ENCODE data around the gene BCL2.
"Not testable (repeated sequence)": the region's sequence is repeated elsewhere in the genome, so short reads cannot be mapped to it uniquely, and the experiment has no call there.

The BCL2 gene

DNA sequence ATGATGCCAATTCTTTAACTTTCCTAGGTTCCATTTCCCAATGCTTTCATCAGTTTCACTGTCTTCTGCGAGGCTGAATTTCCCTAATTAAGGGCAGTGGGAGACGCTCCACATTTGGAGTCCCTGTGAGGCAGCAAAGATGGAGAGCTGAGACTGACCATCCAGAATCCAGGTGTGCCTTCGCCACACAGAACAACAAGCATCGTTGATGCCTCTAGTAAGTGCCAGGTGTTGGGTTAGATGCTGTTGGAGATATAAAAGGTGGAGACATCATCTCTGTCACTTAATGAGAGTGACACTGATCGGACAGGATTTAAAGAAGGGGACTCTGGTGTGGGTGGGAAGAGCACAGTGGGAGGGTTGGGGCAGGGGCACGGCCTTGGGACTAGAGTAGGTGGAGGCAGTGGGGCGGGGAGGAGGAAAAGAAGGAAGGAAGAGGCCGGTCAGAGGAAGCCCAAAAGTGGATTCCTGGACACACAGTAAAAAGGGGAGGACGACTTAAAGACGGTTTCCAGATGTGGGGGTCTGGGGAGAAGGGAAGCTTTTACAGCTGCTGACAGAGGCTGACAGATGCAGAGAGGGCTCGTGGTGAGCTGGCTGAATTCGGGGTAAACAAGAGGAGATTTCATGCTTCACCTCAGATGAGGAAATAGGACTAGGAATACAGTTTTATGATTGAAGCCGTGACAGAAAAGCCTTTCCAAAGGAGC lies 113.0 kb downstream of the BCL2 start:
- no peak for DNase-seq (ENCODE audit: low read depth in 2 of 2, low spot score in 1 of 2)

DNA sequence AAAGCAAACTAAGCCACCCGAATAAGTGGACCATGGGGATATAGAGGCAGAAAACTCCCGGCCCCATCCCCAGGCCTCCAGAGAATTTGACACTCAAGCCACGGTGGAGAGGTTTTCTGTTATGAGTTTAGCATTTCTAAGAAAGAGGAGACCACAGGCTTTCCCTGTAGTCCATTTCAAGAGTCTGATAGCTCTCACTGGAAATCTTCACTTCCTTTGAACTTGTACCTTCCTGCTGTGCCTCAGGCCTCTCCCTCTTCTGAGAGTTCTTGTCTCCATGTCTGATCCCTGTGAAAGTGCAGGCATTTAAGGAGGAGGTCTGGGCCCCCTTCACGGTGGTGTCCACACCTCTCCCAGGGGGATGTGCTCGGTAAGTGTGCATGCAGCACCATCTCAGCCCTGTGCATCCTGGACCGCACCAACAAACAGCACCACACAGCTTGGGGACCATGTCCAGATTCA lies 113.7 kb downstream of the BCL2 start:
- no peak for DNase-seq (ENCODE audit: low read depth in 2 of 2, low spot score in 1 of 2)

DNA sequence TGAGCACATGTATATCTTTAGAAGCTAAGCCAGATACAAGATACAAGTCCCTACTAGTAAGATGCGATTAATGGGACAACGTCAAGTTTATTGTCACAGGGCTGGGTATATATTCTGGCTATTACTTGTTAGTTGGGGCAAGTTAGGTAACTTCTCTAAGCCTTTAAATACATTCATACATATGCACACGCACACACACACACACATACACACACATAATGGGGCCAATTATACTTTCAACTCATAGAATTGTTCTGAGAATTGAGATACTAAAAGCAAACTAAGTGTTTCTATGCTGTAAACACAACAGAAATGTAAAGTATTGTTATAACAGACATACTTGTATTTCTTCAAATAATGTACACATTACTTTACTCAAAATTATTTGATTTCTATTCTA lies 116.1 kb downstream of the BCL2 start:
- no peak for DNase-seq (ENCODE audit: low read depth in 2 of 2, low spot score in 1 of 2)

DNA sequence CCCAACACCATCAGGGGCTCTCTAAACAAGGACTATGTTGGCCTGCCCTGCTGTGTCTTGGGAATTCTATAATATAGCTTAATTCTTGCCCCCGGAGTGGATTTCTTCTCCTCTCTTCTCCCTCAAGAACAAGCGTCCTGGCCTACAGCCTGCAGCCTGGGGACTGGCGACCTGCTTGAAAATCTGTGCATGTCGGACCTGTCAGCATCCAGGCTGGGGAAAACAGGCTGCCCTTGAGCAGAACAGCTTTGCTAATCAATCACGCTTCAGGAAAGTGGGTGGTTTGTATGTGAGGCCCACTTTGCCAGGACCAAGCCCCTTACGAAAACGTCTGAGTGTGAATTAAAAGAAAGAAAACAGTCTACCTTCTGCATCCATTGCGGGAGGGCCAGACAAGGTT lies 116.7 kb downstream of the BCL2 start:
- DNase-seq (ENCODE audit: low read depth in 2 of 2, low spot score in 1 of 2), result no peak

DNA sequence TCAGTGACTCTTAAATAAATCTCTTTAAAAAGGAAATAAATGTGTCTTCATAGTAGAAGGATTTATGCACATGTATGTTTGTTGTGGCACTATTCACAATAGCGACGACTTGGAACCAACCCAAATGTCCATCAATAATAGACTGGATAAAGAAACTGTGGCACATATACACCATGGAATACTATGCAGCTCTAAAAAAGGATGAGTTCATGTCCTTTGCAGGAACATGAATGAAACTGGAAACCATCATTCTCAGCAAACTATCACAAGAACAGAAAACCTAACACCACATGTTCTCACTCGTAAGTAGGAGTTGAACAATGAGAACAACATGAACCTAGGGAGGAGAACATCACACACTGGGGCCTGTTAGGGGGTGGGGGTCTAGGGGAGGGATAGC lies 118.1 kb downstream of the BCL2 start:
- DNase-seq (ENCODE audit: low read depth in 2 of 2, low spot score in 1 of 2), result not testable (repeated sequence)

DNA sequence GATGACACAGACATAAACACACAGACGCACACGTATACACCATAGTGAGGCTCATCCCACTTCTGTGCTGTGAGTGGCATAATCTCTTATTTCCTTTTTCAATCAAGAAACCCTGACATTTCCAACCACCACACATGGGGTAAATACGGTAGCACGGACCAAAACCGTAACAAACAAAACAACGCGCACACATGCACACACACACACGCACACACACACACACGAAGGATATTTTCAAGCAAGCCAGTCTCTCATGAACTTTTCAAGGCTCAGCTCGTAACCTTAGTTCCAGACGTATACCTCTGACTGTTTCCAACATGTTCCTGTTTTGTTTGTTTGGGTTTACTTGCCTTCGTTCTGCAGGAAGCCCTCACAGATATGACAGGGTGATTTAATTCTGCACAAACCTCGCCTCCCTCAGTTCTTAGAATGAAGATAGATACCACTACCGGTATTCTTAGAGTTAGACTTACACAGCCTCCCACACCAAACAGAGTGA lies 119.8 kb downstream of the BCL2 start:
- DNase-seq (ENCODE audit: low read depth in 2 of 2, low spot score in 1 of 2), result no peak

DNA sequence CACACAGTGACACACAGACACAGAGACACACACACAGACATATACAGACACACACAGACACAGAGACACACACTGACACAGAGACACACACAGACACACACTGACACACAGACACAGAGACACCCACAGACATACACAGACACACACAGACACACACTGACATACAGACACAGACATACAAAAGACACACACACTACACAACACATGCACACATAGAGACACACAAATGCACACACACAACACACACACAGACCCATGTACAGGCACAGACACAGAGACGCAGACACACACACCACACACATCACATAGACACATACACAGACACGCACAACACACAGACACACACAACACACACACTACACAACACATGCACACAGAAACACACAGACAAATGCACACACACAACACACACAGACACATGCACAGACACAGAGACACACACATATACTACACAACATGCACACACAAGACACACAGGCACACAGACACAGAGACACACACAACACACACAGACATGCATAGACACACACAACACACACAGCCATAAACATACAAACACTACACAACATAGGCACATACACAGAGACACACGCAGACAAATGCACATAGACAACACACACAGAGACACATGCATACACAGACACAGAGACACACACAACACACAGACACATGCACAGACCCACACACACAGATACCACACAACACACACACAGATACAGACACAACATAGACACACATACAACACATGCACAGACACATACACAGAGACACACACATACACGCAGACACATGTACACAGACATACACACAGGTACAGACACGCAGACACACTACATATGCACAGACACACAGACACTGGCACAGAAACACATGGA lies 120.5 kb downstream of the BCL2 start:
- no peak for DNase-seq (ENCODE audit: low read depth in 2 of 2, low spot score in 1 of 2)

DNA sequence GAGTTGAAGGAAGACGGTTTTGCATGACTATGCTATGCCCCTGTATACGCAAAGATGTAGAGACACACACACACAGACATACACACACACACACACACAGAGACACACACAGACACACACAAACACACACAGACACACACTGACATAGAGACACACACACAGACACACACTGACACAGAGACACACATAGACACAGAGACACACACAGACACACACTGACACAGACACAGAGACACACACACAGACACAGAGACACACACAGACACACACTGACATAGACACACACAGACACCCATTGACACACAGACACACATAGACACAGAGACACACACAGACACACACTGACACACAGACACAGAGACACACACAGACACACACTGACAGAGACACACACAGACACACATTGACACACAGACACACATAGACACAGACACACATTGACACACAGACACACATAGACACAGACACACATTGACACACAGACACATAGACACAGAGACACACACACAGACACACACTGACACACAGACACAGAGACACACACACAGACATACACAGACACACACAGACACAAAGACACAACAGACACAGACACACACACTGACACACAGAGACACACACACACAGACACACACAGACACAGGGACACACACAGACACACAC lies 121.3 kb downstream of the BCL2 start:
- no peak for DNase-seq (ENCODE audit: low read depth in 2 of 2, low spot score in 1 of 2)

DNA sequence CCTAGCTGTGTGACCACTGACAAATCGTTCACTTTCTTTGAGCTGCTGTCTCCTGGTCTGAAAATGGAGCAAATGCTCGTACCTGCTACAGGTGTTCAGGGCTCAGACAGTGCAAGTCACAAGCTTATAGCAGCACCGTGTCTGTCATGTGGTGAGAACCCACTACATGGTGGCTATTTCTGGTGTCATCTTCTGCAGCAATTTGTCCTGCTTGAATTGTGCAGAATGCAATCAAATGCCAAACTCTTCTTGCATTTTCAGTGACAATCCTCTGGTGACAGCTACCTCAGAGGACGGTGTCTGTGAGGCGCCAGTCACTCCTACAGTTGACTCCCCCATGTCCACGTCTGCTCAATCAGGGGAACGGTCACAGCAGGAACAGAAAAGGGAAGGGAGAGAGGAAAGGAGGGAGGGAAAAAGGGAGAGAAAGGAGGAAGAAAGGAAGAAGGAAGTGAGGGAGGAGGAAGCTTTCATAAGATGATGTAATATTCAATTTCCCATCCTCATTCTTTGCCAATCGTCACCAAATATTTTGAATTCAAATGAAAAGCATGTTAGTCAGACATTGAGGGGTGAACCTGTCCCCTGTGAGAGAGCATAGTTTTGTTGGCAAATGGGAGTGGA lies 122.2 kb downstream of the BCL2 start:
- DNase-seq (ENCODE audit: low read depth in 2 of 2, low spot score in 1 of 2), result no peak

DNA sequence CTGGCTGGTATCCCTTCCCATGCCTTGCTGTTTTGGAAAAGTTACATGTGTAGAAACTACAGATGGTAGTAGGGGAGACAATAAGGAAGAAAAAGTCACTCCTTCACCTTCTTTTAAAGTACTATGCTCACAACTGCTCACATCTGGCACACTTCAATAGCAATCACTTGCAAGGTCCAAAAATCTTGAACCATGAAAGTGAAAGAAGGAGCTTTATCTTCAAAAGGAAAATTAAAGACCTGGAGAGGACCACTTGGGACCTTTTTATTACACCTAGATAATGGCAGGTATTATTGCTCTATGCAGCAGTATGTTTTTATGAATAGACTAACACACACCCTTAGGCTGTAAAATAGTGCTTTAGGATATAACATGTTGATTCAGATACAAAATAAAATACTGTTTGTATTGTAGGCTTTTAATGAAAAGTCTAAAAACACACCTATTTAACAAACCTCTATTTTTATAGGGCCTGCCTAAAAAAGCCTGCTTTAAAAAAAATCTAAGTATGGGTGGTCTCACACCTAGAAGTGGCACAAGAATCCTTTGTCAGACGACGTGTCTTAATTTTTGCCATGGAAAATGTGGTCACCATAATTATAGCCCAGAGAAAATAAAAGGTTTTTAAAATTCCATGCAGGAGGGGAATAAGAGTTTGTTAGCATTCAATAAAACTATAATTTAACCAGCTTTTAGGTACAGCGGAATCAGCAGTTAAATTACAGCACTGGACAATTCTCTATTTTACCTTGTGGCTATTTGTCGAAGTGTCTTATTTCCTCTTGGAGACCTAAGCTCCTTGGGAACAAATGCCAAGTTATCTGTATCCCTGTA lies 124.0 kb downstream of the BCL2 start:
- no peak for DNase-seq (ENCODE audit: low read depth in 2 of 2, low spot score in 1 of 2)

DNA sequence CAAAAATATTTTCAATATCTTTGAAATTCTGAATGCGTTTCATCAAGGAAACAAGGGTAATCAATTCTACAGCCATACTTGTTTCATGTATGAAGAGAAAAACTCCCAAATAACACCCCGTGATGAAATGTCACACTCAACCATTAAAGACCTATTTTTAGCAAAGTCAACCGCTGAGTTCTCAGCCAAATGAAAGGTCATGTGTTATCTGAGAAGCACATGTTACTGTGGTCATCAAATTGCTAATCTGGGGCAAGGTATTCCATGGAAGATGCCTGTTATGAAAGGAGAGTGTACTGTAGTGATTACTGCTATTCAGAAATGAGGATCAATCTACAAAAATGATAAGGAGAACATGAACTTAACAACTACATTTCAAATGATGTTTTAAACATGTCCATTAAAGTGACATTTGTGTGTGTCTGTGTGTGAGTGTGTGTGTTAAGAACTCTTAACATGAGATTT lies 126.7 kb downstream of the BCL2 start:
- no peak for DNase-seq (ENCODE audit: low read depth in 2 of 2, low spot score in 1 of 2)

DNA sequence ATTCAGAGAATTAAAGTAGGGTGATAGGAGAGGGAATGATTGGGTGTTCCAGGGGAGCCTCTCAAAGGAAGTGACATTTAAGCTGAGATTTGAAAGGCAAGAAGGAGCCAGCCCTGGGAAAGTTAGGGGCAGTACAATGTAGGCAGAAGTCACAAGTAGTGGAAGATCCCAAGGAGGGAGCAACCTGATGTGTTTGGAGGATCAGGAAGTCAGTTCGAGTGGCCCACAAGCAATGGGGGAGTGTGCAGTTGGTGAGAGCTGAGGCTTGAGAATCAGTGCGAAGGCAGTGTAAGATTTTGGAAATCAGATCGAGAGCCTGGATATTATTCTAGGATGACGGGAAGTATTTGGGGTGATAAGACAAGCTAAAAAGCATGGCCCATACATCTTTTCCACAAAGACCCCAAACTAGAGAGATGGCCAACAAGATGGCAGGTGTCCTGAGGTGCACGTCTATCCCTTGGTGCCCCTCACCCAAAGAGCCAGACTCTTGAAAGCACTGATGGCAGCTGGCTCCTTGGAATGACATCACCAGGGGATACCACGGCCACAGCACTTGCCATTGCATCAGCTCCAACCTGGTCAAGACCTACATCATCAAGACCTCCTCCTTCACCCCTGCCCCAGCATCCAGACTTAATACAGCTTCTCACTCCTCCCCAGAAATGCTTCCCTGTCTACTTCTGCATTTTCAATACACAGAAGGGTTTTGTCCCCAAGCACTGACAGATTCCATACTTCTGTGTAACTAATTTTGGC lies 127.3 kb downstream of the BCL2 start:
- DNase-seq (ENCODE audit: low read depth in 2 of 2, low spot score in 1 of 2), result no peak

DNA sequence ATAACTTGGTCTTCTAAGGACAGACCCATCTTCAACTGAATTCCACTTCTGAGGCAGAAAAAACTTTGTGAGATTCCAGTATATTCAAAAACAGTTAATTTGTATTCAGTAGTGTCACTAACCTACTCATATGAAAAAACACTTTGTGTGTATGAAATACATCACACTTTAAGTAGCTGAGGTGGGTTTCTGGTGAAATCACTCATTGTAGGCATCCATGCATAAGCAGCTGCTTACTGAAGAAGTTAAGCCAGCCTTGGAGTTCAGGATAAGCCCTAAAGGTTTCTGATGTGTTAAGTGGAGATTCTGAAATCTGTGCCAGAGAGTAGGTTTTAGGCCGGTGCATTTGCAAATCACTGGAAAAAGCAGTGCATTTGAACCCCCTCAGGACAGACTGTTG lies 128.2 kb downstream of the BCL2 start:
- DNase-seq (ENCODE audit: low read depth in 2 of 2, low spot score in 1 of 2), result no peak

DNA sequence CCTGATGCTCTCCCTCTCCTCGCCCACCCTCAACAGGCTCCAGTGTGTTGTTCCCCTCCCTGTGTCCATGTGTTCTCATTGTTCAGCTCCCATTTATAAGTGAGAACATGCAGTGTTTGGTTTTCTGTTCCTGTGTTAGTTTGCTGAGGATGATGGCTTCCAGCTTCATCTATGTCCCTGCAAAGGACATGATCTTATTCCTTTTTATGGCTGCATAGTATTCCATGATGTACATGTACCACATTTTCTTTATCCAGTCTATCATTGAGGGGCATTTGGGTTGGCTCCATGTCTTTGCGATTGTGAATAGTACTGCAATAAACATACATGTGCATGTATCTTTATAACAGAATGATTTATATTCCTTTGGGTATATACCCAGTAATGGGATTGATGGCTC lies 128.7 kb downstream of the BCL2 start:
- not testable (repeated sequence) for DNase-seq (ENCODE audit: low read depth in 2 of 2, low spot score in 1 of 2)

DNA sequence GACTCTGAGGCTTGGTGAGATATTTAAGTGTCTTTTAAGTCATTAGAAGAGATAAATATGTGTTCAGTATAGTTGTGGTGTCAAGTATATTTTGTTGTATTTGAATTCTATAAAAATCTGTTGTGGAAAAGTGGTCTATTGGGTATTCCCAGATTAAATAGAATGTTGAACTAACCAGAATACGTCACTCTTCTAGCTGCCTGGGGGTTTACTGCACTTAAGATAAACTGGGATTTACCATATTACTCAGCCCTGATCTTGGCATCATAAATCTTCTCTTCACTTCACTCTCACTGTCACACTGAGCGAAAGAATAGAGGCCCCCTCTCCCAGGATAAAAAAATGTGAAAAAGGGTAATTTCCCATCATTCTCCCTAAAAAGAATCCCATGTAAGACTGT lies 129.8 kb downstream of the BCL2 start:
- DNase-seq (ENCODE audit: low read depth in 2 of 2, low spot score in 1 of 2), result no peak

DNA sequence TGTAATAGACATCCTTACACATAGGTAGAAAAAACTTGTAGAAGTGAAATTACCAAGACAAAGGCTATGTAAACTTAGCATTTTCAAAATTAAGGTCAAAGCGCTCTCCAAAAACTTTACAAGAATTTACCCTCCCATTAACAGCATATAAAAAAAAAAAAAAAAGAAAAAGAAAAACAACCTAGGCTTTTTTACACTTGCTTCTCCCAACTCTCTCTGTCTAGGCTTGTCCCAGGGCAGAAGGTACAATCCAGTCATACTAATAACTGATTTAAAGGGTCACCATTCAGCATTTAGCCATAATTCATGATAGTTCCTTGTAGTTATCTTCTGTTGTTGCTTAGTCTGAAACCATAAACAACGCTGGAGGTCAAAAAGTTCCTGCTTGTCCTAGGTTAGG lies 130.5 kb downstream of the BCL2 start:
- no peak for DNase-seq (ENCODE audit: low read depth in 2 of 2, low spot score in 1 of 2)

DNA sequence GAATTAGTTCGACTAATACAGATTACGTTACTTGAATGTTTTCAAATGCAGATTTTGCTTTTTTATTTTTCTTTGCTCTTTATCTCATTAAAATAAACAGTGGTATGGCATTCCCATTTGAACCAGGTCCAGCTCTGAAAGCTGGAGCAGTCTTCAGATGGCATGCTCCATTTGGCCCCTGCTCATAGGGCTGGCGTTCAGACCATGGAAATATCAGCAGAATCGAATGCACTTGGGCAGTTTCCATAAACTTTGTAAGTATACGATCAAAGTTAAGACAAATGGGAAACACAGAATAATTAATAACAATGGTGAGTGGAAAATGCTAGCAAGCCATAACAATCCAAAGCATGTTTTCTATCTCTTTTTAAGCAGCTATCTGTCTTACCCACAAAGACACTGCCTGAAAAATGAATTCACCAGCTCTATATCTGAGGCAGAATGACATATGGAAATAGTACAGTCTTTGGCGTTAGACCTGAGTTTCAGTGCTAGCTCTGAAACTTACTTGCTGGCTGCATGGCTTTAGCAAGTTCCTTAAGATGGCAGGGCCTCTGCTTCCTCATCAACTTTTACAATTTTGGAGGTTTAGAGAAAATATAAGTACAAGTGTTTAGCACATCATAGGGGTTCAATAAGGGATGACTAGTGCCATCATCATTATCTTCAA lies 131.6 kb downstream of the BCL2 start:
- no peak for DNase-seq (ENCODE audit: low read depth in 2 of 2, low spot score in 1 of 2)

DNA sequence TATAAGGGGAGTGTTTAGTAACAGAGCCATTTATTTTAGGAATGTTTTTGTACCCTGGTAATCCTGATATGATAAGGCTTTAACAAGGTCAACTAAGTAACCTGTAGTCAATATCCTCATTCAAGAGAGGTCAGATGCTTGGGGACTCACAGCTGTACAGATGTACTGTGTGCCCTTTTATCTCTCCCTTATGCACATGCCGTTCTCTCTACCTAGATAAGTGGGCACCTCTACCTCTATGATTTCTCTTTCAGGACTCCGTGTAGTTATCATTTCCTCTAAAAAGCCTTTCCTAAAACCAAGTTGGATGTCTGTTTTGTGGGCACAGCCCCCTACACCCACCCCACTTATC lies 132.4 kb downstream of the BCL2 start:
- no peak for DNase-seq (ENCODE audit: low read depth in 2 of 2, low spot score in 1 of 2)

DNA sequence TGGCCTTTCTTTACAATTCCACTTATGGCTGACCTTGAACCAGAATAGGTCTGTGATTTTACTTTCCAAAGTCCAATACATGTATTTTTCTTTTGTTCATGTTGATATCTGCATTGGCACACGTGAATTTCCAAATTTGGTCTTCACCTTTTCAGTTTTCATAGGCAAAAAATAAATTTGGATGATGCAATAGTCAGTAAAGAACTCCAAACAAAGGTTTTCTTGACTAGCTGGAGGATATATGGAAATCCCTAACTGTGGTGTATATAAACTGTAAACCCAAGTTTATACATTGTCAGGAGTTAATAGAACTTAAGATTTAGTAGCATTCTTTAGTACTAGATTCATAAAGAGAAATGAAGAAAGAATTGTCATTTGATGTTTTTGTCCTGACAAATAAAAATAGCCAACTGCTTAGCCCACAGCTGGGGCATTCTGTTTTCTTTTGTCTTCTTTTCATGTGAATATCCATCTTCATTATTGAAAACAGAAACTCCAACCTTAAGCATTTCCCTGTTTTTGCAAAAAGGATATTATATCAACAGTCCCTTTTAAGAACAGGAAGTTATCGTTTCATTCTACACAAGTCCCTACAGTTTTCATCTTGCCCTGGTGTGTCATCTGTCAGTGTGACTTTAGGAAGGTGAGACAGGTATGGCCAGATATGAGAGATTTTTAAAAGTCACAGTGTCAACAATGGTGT lies 132.9 kb downstream of the BCL2 start:
- DNase-seq (ENCODE audit: low read depth in 2 of 2, low spot score in 1 of 2), result no peak

Measured in stimulated activated CD8-positive, alpha-beta memory T cell treated with anti-CD3 and anti-CD28 coated beads, Interleukin-4, amount 100 ng/mL, for 4 hours (primary cell).